GM18526 (cell line): ENCODE data around the gene TEX14.

ENCODE experiments used
- POLR2A ChIP-seq: IDR thresholded peaks from 3 replicates; pipeline ENCODE4 v1.6.1; 2011; ENCODE audit not compliant: insufficient read length; ENCODE audit errors: extremely low read depth

TEX14 gene, protein sequence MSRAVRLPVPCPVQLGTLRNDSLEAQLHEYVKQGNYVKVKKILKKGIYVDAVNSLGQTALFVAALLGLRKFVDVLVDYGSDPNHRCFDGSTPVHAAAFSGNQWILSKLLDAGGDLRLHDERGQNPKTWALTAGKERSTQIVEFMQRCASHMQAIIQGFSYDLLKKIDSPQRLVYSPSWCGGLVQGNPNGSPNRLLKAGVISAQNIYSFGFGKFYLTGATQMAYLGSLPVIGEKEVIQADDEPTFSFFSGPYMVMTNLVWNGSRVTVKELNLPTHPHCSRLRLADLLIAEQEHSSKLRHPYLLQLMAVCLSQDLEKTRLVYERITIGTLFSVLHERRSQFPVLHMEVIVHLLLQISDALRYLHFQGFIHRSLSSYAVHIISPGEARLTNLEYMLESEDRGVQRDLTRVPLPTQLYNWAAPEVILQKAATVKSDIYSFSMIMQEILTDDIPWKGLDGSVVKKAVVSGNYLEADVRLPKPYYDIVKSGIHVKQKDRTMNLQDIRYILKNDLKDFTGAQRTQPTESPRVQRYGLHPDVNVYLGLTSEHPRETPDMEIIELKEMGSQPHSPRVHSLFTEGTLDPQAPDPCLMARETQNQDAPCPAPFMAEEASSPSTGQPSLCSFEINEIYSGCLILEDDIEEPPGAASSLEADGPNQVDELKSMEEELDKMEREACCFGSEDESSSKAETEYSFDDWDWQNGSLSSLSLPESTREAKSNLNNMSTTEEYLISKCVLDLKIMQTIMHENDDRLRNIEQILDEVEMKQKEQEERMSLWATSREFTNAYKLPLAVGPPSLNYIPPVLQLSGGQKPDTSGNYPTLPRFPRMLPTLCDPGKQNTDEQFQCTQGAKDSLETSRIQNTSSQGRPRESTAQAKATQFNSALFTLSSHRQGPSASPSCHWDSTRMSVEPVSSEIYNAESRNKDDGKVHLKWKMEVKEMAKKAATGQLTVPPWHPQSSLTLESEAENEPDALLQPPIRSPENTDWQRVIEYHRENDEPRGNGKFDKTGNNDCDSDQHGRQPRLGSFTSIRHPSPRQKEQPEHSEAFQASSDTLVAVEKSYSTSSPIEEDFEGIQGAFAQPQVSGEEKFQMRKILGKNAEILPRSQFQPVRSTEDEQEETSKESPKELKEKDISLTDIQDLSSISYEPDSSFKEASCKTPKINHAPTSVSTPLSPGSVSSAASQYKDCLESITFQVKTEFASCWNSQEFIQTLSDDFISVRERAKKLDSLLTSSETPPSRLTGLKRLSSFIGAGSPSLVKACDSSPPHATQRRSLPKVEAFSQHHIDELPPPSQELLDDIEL (N-terminal part only)

DNA sequence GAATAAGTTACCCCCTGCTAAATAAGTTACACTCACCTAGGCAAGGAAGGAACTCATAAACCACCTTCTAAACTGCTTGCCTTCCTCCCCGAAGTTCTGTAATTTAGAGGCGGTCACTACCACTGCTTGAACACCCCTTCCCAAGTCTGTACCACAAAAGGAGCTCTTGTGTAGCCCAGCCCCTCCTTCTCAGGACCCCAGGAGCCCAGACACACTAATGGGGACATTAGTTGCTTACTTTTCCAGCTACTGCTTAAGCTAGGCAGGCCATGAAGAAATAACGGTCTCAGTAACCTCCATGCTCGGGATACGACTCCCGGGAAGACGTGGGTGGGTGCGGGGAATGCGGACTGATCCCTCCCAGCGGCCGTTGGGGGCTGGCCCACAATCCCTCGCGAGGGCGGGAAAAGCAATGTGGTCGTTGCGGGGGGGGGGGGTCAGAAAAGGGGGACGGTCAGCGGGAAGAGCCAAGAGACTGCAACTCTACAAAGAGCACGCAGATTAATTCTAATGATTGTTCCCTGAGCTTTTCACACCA is at the start of gene TEX14:
Gene TEX14, minus strand, starts transcription at position 345 of the 538 bp plus-strand sequence. CDS start 40,044 bp downstream, outside the sequence.
- no peak for TF ChIP-seq POLR2A

DNA sequence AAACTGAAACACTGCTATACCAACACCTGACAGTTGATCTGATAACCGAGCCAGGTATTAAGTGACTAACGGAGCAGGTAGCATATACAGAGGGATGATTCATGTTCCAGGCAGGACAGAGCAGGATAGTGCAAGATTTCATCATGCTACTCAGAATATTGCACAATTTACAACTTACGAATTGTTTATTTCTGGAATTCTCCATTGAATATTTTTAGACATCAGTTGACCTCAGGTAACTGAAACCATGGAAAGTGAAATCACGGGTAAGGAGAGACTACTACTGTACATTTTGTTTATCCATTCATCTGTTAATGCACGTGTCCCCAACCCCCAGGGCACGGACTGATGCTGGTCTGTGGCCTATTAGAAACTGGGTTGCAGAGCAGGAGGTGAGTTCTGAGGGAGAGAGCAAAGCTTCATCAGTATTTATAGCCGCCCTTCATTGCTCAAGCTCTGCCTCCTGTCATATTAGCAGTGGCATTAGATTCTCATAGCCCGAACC is 49.3 kb upstream of the TEX14 start:
- TF ChIP-seq POLR2A, result no peak

DNA sequence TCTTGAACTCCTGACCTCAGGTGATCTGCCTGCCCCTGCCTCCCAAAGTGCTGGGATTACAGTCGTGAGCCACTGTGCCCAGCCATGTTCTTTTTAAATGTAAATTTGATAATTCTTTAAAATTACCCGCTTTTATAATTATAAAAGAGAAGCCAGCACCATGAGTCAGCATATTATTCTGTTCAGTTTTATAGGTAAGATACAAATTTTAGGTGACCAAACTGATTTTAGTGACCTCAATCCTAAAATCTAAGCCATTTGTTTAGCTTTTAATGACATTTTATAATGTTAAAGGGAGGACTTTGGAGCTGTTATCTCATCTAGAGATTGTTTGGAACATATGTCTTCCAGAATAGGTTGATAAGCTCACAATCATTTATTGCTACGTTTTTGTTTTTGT is 43.0 kb upstream of the TEX14 start:
- TF ChIP-seq POLR2A, result no peak

DNA sequence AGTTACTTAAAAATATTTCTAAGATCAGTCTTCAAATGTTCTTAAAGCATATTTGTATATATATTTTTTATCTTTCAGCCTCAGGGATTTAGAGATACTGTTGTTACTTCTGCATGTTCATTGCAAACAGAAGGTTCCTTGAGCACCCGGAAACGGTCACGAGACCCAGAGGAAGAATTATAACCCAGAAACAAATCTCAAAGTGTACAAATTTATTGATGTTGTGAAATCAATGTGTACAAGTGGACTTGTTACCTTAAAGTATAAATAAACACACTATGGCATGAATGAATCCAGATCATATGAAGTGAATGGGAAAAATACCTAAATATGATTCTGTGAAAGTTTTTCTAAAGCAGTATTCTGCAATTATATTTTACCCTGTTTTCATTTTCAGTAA is 42.2 kb upstream of the TEX14 start:
- TF ChIP-seq POLR2A, result no peak

DNA sequence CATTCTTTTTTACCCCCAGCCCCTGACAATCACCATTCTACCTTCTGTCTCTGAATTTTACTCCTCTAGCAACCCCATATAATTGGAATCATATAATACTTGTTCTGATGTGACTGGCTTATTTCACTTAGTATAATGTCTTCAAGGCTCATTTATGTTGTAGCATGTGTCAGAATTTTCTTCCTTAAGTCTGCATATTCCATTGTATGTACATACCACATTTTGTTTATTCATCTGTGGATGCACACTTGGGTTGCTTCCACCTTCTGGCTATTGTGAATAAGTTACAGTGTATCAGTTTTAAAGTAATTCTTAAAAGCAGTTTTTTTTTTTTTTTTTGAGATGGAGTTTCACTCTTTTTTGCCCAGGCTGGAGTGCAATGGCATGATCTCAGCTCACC is 39.1 kb upstream of the TEX14 start:
- TF ChIP-seq POLR2A, result no peak

DNA sequence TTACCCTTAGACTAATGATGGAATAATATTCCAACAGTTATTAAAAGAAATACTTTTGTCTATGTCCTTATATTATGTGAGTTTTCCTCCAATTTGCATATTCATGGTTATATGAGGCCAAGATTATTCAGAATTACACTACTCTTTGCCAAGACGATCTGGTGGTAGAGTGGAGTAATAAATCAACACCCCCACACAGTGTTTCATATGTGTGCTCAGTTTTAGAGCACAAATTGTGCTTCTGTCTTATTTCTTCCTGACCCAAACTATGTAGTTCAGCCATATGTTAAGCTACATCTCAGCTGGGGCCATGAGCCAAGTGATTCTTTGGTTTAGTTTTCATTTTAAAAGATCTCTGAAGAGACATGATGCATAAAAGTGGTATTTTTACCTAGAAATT is 37.0 kb upstream of the TEX14 start:
- no peak for TF ChIP-seq POLR2A

DNA sequence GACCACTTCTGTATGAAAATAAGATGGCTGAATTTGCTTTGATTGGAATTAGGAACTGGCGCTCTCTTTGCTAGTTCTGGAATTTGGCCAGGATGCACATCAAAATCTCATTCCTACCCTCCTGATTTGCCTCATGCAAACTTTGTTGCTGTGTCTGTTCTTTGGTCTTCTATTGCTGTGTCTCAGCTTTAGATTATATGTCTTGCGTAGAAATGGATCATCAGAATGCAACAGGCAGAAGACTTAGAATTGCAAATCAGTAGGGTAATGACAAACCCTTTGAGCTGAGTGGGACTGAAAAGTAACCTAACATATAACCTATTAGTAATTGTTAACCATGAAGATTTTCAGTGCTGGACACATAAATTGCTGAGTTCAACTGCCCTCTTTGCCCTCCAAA is 30.9 kb upstream of the TEX14 start:
- no peak for TF ChIP-seq POLR2A

DNA sequence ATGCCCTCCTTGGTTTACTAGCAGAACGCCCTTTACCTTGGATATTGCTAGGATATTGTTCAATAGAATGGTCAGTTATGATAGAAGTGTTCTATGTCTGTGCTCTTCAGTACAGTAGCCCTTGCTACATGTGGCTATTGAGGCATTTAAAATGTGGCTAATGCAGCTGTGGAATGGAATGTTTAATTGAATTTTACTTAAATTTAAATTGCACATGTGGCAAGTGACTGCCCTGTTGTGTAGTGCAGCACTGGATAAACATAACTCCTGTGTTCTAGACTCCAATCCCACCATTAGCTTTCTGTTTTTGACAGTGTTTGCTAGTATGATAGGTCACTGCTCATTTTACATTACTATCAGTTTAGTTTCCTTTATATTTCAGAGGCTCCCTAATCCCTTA is 30.4 kb upstream of the TEX14 start:
- no peak for TF ChIP-seq POLR2A

DNA sequence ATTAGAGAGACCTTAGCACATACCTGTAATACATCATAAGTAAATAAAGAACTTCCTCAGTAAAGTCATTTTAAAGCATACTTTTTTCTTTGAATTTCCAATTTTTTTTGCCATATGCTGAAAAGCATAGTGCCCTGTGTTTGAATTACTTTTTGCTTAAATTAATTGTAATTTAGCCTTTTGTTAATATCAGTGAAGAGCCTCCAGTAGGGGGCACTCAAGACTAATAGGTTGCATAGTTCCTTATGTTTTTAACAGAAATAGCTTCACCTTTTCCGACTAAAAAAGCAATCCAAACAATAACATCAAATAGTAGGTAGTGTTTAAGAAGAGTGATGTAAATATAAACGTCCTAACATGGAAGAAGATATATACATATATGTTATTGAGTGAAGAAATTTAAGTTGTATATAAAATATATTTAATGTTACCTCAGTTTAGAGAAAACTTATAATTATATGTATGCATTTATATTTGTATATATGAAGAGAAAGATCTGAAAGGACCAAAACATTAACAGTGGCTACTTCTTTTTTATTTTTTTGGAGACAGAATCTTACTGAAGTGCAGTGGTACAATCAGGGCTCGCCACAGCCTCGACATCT is 19.2 kb upstream of the TEX14 start:
- TF ChIP-seq POLR2A, result no peak

DNA sequence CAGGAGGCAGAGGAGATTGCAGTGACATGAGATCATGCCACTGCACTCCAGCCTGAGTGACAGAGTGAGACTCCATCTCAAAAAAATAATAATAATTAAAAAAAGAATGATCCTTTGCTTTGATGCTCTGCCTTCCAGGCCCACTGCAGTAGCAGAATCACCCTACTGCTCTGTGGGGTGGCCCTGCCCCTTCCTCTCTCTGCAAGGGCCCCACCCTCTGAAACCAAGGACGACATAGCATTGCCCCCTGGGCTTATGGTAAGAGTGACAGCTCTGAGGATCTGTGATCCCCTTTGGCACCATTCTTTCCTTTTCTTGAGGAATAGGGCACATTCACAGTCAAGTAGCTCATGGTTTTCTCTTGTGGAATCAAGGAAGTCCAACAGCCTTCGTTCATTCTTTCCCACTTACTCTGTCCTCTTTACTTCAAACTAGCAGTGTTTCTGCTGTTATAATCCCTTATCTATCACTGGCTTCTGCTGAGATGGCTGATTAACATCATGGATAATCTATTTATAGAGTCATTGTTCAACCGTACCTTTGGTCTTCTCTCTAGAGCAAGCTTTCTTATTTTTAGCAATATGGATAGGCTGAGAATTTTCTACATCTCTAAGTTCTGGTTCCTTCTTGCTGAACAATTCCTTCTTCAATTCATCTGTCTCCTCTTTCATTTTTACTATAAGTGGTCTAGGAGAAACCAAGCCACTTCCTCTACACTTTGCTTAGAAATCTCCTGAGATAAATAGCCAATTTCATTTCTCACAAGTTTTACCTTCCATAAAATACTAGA is 14.7 kb upstream of the TEX14 start:
- no peak for TF ChIP-seq POLR2A

DNA sequence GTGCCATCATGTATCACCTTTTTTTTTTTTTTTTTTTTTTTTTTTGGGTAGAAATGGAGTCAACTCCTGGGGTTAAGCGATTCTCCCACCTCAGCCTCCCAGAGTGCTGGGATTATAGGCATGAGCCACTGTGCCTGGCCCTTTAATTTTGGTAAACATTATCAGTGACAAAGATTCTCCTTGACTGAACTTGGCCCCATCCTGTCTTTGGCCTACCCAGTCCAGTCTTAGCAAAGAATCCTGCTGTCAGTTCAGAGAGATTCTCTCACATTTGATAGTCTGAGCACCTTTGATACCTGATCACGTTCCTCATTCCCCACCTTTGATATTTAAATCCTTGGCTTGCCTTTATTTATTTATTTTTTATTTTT is 12.1 kb upstream of the TEX14 start:
- no peak for TF ChIP-seq POLR2A

DNA sequence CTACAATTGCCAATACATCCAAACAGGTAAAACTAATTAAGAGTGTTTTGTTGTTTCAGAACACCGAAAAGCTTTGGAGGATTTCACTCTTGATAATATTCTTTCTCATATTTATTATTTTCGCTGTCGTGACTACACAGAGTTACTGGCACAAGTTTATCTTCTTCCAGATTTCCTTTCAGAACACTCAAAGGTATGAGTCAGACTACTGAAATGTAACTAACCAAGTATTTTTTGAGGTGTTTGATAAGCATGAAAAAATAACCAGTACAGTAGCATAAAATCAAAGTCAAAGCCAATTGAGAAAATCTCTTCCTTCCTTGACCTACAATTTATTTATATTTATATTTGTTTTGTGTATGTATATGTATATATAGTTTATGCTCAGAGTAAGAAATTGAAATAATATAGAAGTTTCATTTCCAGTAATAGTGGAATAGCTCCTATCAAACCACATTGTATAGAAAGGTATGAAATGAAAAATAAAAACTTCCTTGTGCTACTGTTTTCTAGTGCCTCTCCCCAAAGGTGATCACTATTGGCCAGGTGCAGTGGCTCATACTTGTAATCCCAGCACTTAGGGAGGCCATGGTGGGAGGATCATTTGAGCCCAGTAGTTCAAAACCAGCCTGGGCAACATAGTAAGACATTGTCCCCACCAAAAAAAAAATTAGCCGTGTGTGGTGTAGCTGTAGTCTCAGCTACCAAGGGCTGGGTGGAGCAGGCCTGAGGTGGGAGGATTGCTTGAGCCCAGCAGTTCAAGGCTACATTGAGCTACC is 11.5 kb upstream of the TEX14 start:
- TF ChIP-seq POLR2A, result no peak

DNA sequence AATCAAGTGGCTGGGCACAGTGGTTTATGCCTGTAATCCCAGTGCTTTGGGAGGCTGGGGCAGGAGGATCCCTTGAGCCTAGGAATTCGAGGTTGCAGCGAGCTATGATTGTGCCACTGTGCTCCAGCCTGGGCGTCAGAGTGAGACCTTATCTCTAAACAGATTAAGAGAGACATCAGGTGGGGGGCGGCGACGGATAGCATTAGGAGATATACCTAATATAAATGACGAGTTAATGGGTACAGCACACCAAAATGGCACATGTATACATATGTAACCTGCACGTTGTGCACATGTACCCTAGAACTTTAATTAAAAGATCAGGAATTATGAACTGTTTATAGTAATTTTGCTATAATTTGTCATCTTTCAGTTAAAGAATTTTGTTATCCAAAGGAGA is 10.9 kb upstream of the TEX14 start:
- no peak for TF ChIP-seq POLR2A
